Lower leg skin (tissue), 3 donors: Measurements from ENCODE around the gene CACNG6.

Experiments used
- CTCF ChIP-seq, 3 donors: fragments of 450-650 bp; IDR thresholded peaks; one replicate each; pipeline ENCODE4 v1.5.1; 2016; ENCODE audit warnings: antibody characterized with exemption in 3 of 3, mild to moderate bottlenecking in 3 of 3, moderate library complexity in 2 of 3
- POLR2A ChIP-seq, 2 donors: fragments of 450-650 bp; IDR thresholded peaks; one replicate each; pipeline ENCODE4 v1.6.1; 2016 to 2017; ENCODE audit warnings: antibody characterized with exemption in 2 of 2, mild to moderate bottlenecking in 1 of 2, moderate library complexity in 1 of 2

GRCh38 chr19:54024660-54025059 is 33.2 kb downstream of the CACNG6 start:
- TF ChIP-seq CTCF (IDR thresholded peaks at IDR 0.05) (no peak), POLR2A (IDR thresholded peaks at IDR 0.05) (no peak)
